K562 (cell line): ENCODE results near the gene COMMD4. TPM values are rescaled to one million over a fixed set of nuclear protein-coding genes. Genes with fewer than 3 reads are reported as not detected.

Experiments used
- ATF7 ChIP-seq: fragments of 450-650 bp; IDR thresholded peaks from 2 replicates; pipeline ENCODE4 v1.7.1; 2014; ENCODE audit warnings: mild to moderate bottlenecking, moderate library complexity
- BRCA1 ChIP-seq, 2 experiments: fragments of 450-650 bp in 1 of 2; sonication (generic) in 1 of 2; formaldehyde crosslinking in 1 of 2; IDR thresholded peaks; 2 replicates each; pipeline versions ENCODE4 v1.5.0 to v1.6.1; 2017 to 2020; ENCODE audit warnings: mild to moderate bottlenecking in 1 of 2, missing genetic modification reagents in 1 of 2
- E4F1 ChIP-seq: fragments of 250-450 bp; sonication (Bioruptor Pico); IDR thresholded peaks from 2 replicates; pipeline ENCODE4 v1.5.0; 2021; ENCODE audit warnings: mild to moderate bottlenecking, borderline replicate concordance
- ELK3 ChIP-seq: fragments of 450-650 bp; formaldehyde crosslinking; IDR thresholded peaks from 2 replicates; pipeline ENCODE4 v1.4.0; 2020; ENCODE audit warnings: mild to moderate bottlenecking
- EP400 ChIP-seq: fragments of 450-650 bp; IDR thresholded peaks from 2 replicates; pipeline ENCODE4 v1.6.1; 2017; ENCODE audit warnings: antibody characterized with exemption, mild to moderate bottlenecking, moderate library complexity
- HDGF ChIP-seq: fragments of 450-650 bp; IDR thresholded peaks from 2 replicates; pipeline ENCODE4 v1.6.1; 2016
- ID3 ChIP-seq, 2 experiments: fragments of 250-450 bp in 1 of 2; fragments of 450-650 bp in 1 of 2; sonication (Bioruptor Pico) in 1 of 2; IDR thresholded peaks; 2 replicates each; pipeline versions ENCODE4 v1.6.1 to v1.8.0; 2016 to 2021; ENCODE audit warnings: mild to moderate bottlenecking in 2 of 2, moderate library complexity in 2 of 2, missing compliant biosample characterization in 1 of 2, missing genetic modification characterization in 1 of 2
- KLF1 ChIP-seq: fragments of 450-650 bp; IDR thresholded peaks from 2 replicates; pipeline ENCODE4 v1.6.1; 2016; ENCODE audit warnings: missing genetic modification characterization, missing compliant biosample characterization
- KLF6 ChIP-seq: fragments of 250-450 bp; sonication (Bioruptor Pico); IDR thresholded peaks from 2 replicates; pipeline ENCODE4 v1.4.0; 2020; ENCODE audit warnings: mild to moderate bottlenecking, moderate library complexity, borderline replicate concordance
- MNT ChIP-seq, 2 experiments: fragments of 450-650 bp; conservative IDR thresholded peaks; 2 replicates each; pipeline ENCODE4 v1.6.1; 2017; ENCODE audit warnings: mild to moderate bottlenecking in 2 of 2, moderate library complexity in 2 of 2
- NCOA1 ChIP-seq: fragments of 450-650 bp; IDR thresholded peaks from 2 replicates; pipeline ENCODE4 v1.6.1; 2016; ENCODE audit warnings: low read depth
- NFATC3 ChIP-seq: fragments of 450-650 bp; IDR thresholded peaks from 2 replicates; pipeline ENCODE4 v1.6.1; 2017; ENCODE audit warnings: mild to moderate bottlenecking
- SAFB2 ChIP-seq: fragments of 200-400 bp; formaldehyde crosslinking; IDR thresholded peaks from 2 replicates; pipeline ENCODE4 v1.6.1; 2018; ENCODE audit warnings: borderline replicate concordance, low read length, low read depth, moderate library complexity; ENCODE audit not compliant: severe bottlenecking
- ZFX ChIP-seq: sonication (generic); formaldehyde crosslinking; IDR thresholded peaks from 2 replicates; pipeline ENCODE4 v1.8.0; 2022; ENCODE audit warnings: mild to moderate bottlenecking, missing genetic modification reagents, moderate library complexity
- ZNF217 ChIP-seq: sonication (generic); formaldehyde crosslinking; IDR thresholded peaks from 2 replicates; pipeline ENCODE4 v1.8.0; 2022; ENCODE audit warnings: mild to moderate bottlenecking, missing genetic modification reagents
- ZNF263 ChIP-seq: sonication (generic); formaldehyde crosslinking; IDR thresholded peaks from 2 replicates; pipeline ENCODE4 v1.8.0; 2022; ENCODE audit warnings: mild to moderate bottlenecking, missing genetic modification reagents, borderline replicate concordance
- ZNF280A ChIP-seq: fragments of 450-650 bp; IDR thresholded peaks from 2 replicates; pipeline ENCODE4 v1.6.1; 2018; ENCODE audit warnings: mild to moderate bottlenecking, low read depth; ENCODE audit not compliant: partially characterized antibody
- polyA plus RNA-seq, 8 experiments: library from polyadenylated mRNA; depleted of rRNA in 4 of 8; stranded (reverse) in 5 of 8; unstranded in 3 of 8; fragments of >200 nt; fragmentation: Nextera tagmentation in 2 of 8; fragmentation: Illumina TruSeq in 1 of 8; extraction: Ambion mirVana in 2 of 8; extraction: Trizol in 1 of 8; gene quantifications; 2 replicates each; pipeline versions ENCODE4 v1.2.1 to v1.2.3, GENCODE V29; 2011 to 2014; ENCODE audit warnings: inconsistent platforms in 1 of 8, missing spikeins in 1 of 8
- total RNA-seq, 7 experiments: library from RNA; depleted of rRNA in 6 of 7; stranded (reverse); fragments of >200 nt in 6 of 7; fragmentation: Illumina TruSeq in 2 of 7; extraction: Trizol in 2 of 7; gene quantifications; 2 replicates each; pipeline versions ENCODE4 v1.2.1 to v1.2.3, GENCODE V29; 2011 to 2021; ENCODE audit warnings: low replicate concordance in 1 of 7

COMMD4 gene
- total and polyA plus RNA-seq, 9 of the 15 experiments (the other 6 are each of a cell fraction or from before 2014, with no cell fraction given): 20.4 to 140 (median 63.9) TPM

GRCh38 chr15:75367913-75368688 lies 32.2 kb downstream of the COMMD4 start, which contains the start of gene MAN2C1 (continued):
- TF ChIP-seq MNT (conservative IDR thresholded peaks at IDR 0.05) (peak; percentile 72 to 84), ELK3 (CRISPR knock-in tag) (no peak), BRCA1 (IDR thresholded peaks at IDR 0.05) (no peak), BRCA1 (CRISPR knock-in tag; IDR thresholded peaks at IDR 0.05) (no peak), E4F1 (CRISPR knock-in tag) (no peak), EP400 (peak; percentile 93), ZNF263 (peak; percentile 40; the same call in 1 of the 2 replicates), KLF6 (CRISPR knock-in tag) (peak; percentile 23; the same call in 1 of the 2 replicates), NFATC3 (0 out of 2 replicates have a peak, but pooled peaks have one; percentile 65), KLF1 (tag) (peak; percentile 81), ZFX (peak; percentile 96), ZNF280A (no peak), NCOA1 (peak; percentile 99), SAFB2 (no peak), ATF7 (peak; percentile 70), ID3 (CRISPR knock-in tag; IDR thresholded peaks at IDR 0.05) (no peak), ID3 (tag; IDR thresholded peaks at IDR 0.05) (peak; percentile 63; the same call in 1 of the 2 replicates), HDGF (0 out of 2 replicates have a peak, but pooled peaks have one; percentile 6), ZNF217 (CRISPR knock-in tag) (no peak)
